Stimulated activated CD4-positive, alpha-beta T cell treated with anti-CD3 and anti-CD28 coated beads, Interleukin-15, amount 100 ng/mL, for 48 hours (primary cell): ENCODE results near the gene SPOP.
"Not testable (repeated sequence)": the region's sequence is repeated elsewhere in the genome, so short reads cannot be mapped to it uniquely, and the experiment has no call there.

Source experiments
- DNase-seq, 2 donors: peaks; one replicate each; pipeline ENCODE4 v3.0.0-alpha.2; 2020; ENCODE audit warnings: low read depth in 2 of 2

Gene SPOP

GRCh38 chr17:49647256-49647585 lies 30.7 kb downstream of the SPOP start:
- DNase-seq: no peak

GRCh38 chr17:49646391-49647255 lies 31.3 kb downstream of the SPOP start:
- peak; percentile 19 to 39 for DNase-seq

GRCh38 chr17:49646056-49646390 lies 31.9 kb downstream of the SPOP start:
- not testable (repeated sequence) for DNase-seq

- DNase-seq: no peak
Measured at GRCh38 chr17:49645654-49646053, 32.2 kb downstream of the SPOP start.

- no peak for DNase-seq
Measured at GRCh38 chr17:49640556-49640955, 37.3 kb downstream of the SPOP start.

GRCh38 chr17:49638818-49639217 lies 39.1 kb downstream of the SPOP start:
- no peak for DNase-seq

GRCh38 chr17:49637739-49638138 lies 40.2 kb downstream of the SPOP start:
- DNase-seq: no peak

GRCh38 chr17:49637050-49637449 lies 40.8 kb downstream of the SPOP start:
- no peak for DNase-seq

GRCh38 chr17:49635121-49635520 lies 42.8 kb downstream of the SPOP start:
- DNase-seq: no peak

- no peak for DNase-seq
Measured at GRCh38 chr17:49634485-49634860, 43.4 kb downstream of the SPOP start.

GRCh38 chr17:49633762-49634484 lies 44.0 kb downstream of the SPOP start:
- DNase-seq: no peak

- no peak for DNase-seq
Measured at GRCh38 chr17:49633250-49633649, 44.6 kb downstream of the SPOP start.

- DNase-seq: no peak
Measured at GRCh38 chr17:49632201-49632600, 45.7 kb downstream of the SPOP start.

GRCh38 chr17:49631496-49631895 lies 46.4 kb downstream of the SPOP start:
- DNase-seq: no peak

- DNase-seq: no peak
Measured at GRCh38 chr17:49630113-49630900, 47.6 kb downstream of the SPOP start.

- DNase-seq: no peak
Measured at GRCh38 chr17:49629447-49629846, 48.5 kb downstream of the SPOP start.

- DNase-seq: no peak
Measured at GRCh38 chr17:49624896-49625295, 53.0 kb downstream of the SPOP start.

GRCh38 chr17:49621946-49622529 lies 55.9 kb downstream of the SPOP start:
- no peak for DNase-seq

GRCh38 chr17:49621420-49621819 lies 56.5 kb downstream of the SPOP start:
- no peak for DNase-seq

GRCh38 chr17:49618028-49618611 lies 59.8 kb downstream of the SPOP start:
- no peak for DNase-seq

- DNase-seq: no peak
Measured at GRCh38 chr17:49616601-49617131, 61.2 kb downstream of the SPOP start.

- DNase-seq: no peak
Measured at GRCh38 chr17:49616086-49616485, 61.8 kb downstream of the SPOP start.
